Ovary (tissue), 1 donor: ENCODE measurements around the gene GRID1.

ENCODE experiments used
- EP300 ChIP-seq: sonication (generic); formaldehyde crosslinking; IDR thresholded peaks from one replicate; pipeline ENCODE4 v1.6.1; 2017; ENCODE audit warnings: antibody characterized with exemption
- POLR2A ChIP-seq: fragments of 450-650 bp; IDR thresholded peaks from one replicate; pipeline ENCODE4 v1.6.1; 2017; ENCODE audit warnings: antibody characterized with exemption, mild to moderate bottlenecking, moderate library complexity

GRCh38 chr10:85674851-85675250 is 691.7 kb downstream of the GRID1 start:
- TF ChIP-seq POLR2A (no peak), EP300 (no peak)
